Liver (tissue), 9 donors: ENCODE results near the gene VAMP4. TPM values are rescaled to one million over a fixed set of nuclear protein-coding genes. Genes with fewer than 3 reads are reported as not detected.

Source experiments
- DNase-seq: peaks from one replicate; pipeline ENCODE4 v3.0.0-alpha.2; 2017; ENCODE audit warnings: low spot score
- H3K27ac ChIP-seq, 2 donors: one replicate each; pipeline ENCODE4 v1.7.0; 2013; ENCODE audit warnings: inconsistent platforms in 2 of 2, low read length in 2 of 2, control low read depth in 1 of 2, low read depth in 1 of 2, mild to moderate bottlenecking in 1 of 2
- H3K27me3 ChIP-seq, 4 donors: one replicate each; pipeline versions ENCODE4 v1.6.1 to v1.7.0; 2013; ENCODE audit warnings: low read length in 3 of 4, inconsistent platforms in 1 of 4, mild to moderate bottlenecking in 1 of 4, moderate library complexity in 1 of 4; ENCODE audit not compliant: control insufficient read depth in 4 of 4, insufficient read depth in 4 of 4
- H3K36me3 ChIP-seq, 4 donors: one replicate each; pipeline versions ENCODE4 v1.6.1 to v1.7.0; 2013; ENCODE audit warnings: low read length in 3 of 4, mild to moderate bottlenecking in 3 of 4, low read depth in 1 of 4, moderate library complexity in 1 of 4; ENCODE audit not compliant: control insufficient read depth in 4 of 4, insufficient read depth in 3 of 4
- H3K4me1 ChIP-seq, 4 donors: one replicate each; pipeline versions ENCODE4 v1.6.1 to v1.7.0; 2013; ENCODE audit warnings: low read length in 3 of 4, mild to moderate bottlenecking in 3 of 4, moderate library complexity in 1 of 4; ENCODE audit not compliant: control insufficient read depth in 4 of 4, insufficient read depth in 4 of 4
- H3K4me3 ChIP-seq, 3 donors: one replicate each; pipeline versions ENCODE4 v1.6.1 to v1.7.0; 2013; ENCODE audit warnings: low read length in 3 of 3, control low read depth in 1 of 3, low read depth in 1 of 3, mild to moderate bottlenecking in 1 of 3
- H3K9ac ChIP-seq, 2 donors: one replicate each; pipeline ENCODE4 v1.7.0; 2013; ENCODE audit warnings: low read length in 2 of 2, mild to moderate bottlenecking in 2 of 2, moderate library complexity in 2 of 2, control low read depth in 1 of 2, low read depth in 1 of 2
- H3K9me3 ChIP-seq, 4 donors: one replicate each; pipeline versions ENCODE4 v1.6.1 to v1.7.0; 2013; ENCODE audit warnings: low read length in 3 of 4; ENCODE audit not compliant: control insufficient read depth in 4 of 4
- ATF3 ChIP-seq: IDR thresholded peaks from 2 replicates; pipeline ENCODE4 v1.6.1; 2016; ENCODE audit warnings: antibody characterized with exemption
- CTCF ChIP-seq: fragments of 150-350 bp; IDR thresholded peaks from 2 replicates; pipeline ENCODE4 v1.5.1; 2017; ENCODE audit warnings: improper control_type of control experiment, low read depth, low read length; ENCODE audit not compliant: missing input control
- EGR1 ChIP-seq, 2 donors: IDR thresholded peaks; 2 replicates each; pipeline ENCODE4 v1.6.1; 2016 to 2018; ENCODE audit warnings: antibody characterized with exemption in 2 of 2, low read depth in 2 of 2
- FOXA1 ChIP-seq: IDR thresholded peaks from 2 replicates; pipeline ENCODE4 v1.6.1; 2016; ENCODE audit warnings: antibody characterized with exemption
- FOXA2 ChIP-seq: IDR thresholded peaks from 2 replicates; pipeline ENCODE4 v1.6.1; 2016; ENCODE audit warnings: antibody characterized with exemption
- GABPA ChIP-seq, 2 donors: IDR thresholded peaks in 1 of 2; conservative IDR thresholded peaks in 1 of 2; 2 replicates each; pipeline ENCODE4 v1.6.1; 2016; ENCODE audit warnings: antibody characterized with exemption in 2 of 2, mild to moderate bottlenecking in 1 of 2, moderate library complexity in 1 of 2
- HNF4A ChIP-seq, 2 donors: conservative IDR thresholded peaks; 2 replicates each; pipeline ENCODE4 v1.6.1; 2016; ENCODE audit warnings: antibody characterized with exemption in 2 of 2, mild to moderate bottlenecking in 2 of 2
- HNF4G ChIP-seq: IDR thresholded peaks from 2 replicates; pipeline ENCODE4 v1.6.1; 2016; ENCODE audit warnings: antibody characterized with exemption
- JUND ChIP-seq, 2 donors: IDR thresholded peaks; 2 replicates each; pipeline ENCODE4 v1.6.1; 2016; ENCODE audit warnings: antibody characterized with exemption in 2 of 2
- MAX ChIP-seq: IDR thresholded peaks from 2 replicates; pipeline ENCODE4 v1.6.1; 2016; ENCODE audit warnings: antibody characterized with exemption
- NR2F2 ChIP-seq: IDR thresholded peaks from 2 replicates; pipeline ENCODE4 v1.6.1; 2016; ENCODE audit warnings: antibody characterized with exemption
- RAD21 ChIP-seq, 2 donors: IDR thresholded peaks; 2 replicates each; pipeline ENCODE4 v1.6.1; 2016; ENCODE audit warnings: antibody characterized with exemption in 2 of 2, mild to moderate bottlenecking in 2 of 2
- REST ChIP-seq: IDR thresholded peaks from 2 replicates; pipeline ENCODE4 v1.6.1; 2016; ENCODE audit warnings: antibody characterized with exemption, mild to moderate bottlenecking
- RXRA ChIP-seq, 2 donors: IDR thresholded peaks; 2 replicates each; pipeline ENCODE4 v1.6.1; 2017 to 2018; ENCODE audit warnings: antibody characterized with exemption in 2 of 2, mild to moderate bottlenecking in 1 of 2
- SP1 ChIP-seq: IDR thresholded peaks from 2 replicates; pipeline ENCODE4 v1.6.1; 2018; ENCODE audit warnings: antibody characterized with exemption, mild to moderate bottlenecking
- TAF1 ChIP-seq: conservative IDR thresholded peaks from 2 replicates; pipeline ENCODE4 v1.6.1; 2016; ENCODE audit warnings: antibody characterized with exemption, mild to moderate bottlenecking
- YY1 ChIP-seq: IDR thresholded peaks from 2 replicates; pipeline ENCODE4 v1.6.1; 2016; ENCODE audit warnings: antibody characterized with exemption, mild to moderate bottlenecking
- ZBTB33 ChIP-seq: IDR thresholded peaks from 2 replicates; pipeline ENCODE4 v1.6.1; 2016; ENCODE audit warnings: antibody characterized with exemption
- WGBS: extraction: QIAGEN DNeasy Blood & Tissue Kit; methylation state at CpG from one replicate; pipeline ENCODE4 v1.1.7; 2013; 5-methylcytosine and 5-hydroxymethylcytosine counted together
- polyA plus RNA-seq, 2 donors: library from polyadenylated mRNA; stranded (reverse) in 1 of 2; unstranded in 1 of 2; fragments of 200-250 nt in 1 of 2; fragments of >200 nt in 1 of 2; fragmentation: Nextera tagmentation in 1 of 2; extraction: Ambion mirVana in 1 of 2; gene quantifications; one replicate each; pipeline versions ENCODE4 v1.2.1 to v1.2.3, GENCODE V29; 2013 to 2015
- total RNA-seq, 2 donors: library from RNA; depleted of rRNA; stranded (reverse); fragments of >200 nt; gene quantifications; one replicate each; pipeline ENCODE4 v1.2.3, GENCODE V29; 2014
- donor health status: healthy.
- donor health status: healthy.
- donor health status: healthy.
- donor health status: healthy.
- donor health status: healthy.

The VAMP4 gene
- total and polyA plus RNA-seq, 4 donors, result 4.0 to 6.1 (median 4.8) TPM

- no peaks in the 10 kb centered on the region for H3K4me1 ChIP-seq
- H3K27me3 ChIP-seq, result peaks cover 0 to 6% (median 0%) of the 10 kb centered on the region in 4 donors
- no peak overlapping the region for H3K4me3 ChIP-seq
- no peak overlapping the region for H3K27ac ChIP-seq
- H3K36me3 ChIP-seq, result no peaks in the 10 kb centered on the region
- no peak overlapping the region for H3K9ac ChIP-seq
- no peak for DNase-seq
- TF ChIP-seq HNF4A (conservative IDR thresholded peaks at IDR 0.05) (no peak), REST (no peak), NR2F2 (no peak), HNF4G (no peak)
- no peaks in the 10 kb centered on the region for H3K9me3 ChIP-seq
- 97% methylated on average over 2 of the region's 2 CpGs for WGBS
Measured at GRCh38 chr1:171772312-171772711, 30.4 kb upstream of the VAMP4 start.

- no peaks in the 10 kb centered on the region for H3K4me1 ChIP-seq
- no peak for TF ChIP-seq REST
- TF ChIP-seq MAX, result no peak
- TF ChIP-seq FOXA2, result no peak
- TF ChIP-seq RXRA (IDR thresholded peaks at IDR 0.05), result no peak
- TF ChIP-seq JUND (IDR thresholded peaks at IDR 0.05), result no peak
- TF ChIP-seq ATF3, result no peak
- no peak for TF ChIP-seq HNF4A (conservative IDR thresholded peaks at IDR 0.05)
- TF ChIP-seq YY1, result no peak
- TF ChIP-seq TAF1, result no peak
- TF ChIP-seq FOXA1, result no peak
- no peak for TF ChIP-seq NR2F2
- TF ChIP-seq RAD21 (IDR thresholded peaks at IDR 0.05), result no peak
- TF ChIP-seq SP1, result no peak
- TF ChIP-seq GABPA (IDR thresholded peaks at IDR 0.05 in 1 of 2, conservative IDR thresholded peaks at IDR 0.05 in 1 of 2), result no peak
- TF ChIP-seq HNF4G, result no peak
- no peak for TF ChIP-seq CTCF
- TF ChIP-seq ZBTB33, result no peak
- no peak for TF ChIP-seq EGR1 (IDR thresholded peaks at IDR 0.05; ENCODE audit: low read depth in 2 of 2)
Measured at GRCh38 chr1:171769754-171770153, 27.9 kb upstream of the VAMP4 start.

More at GRCh38 chr1:171769754-171770153, 27.9 kb upstream of the VAMP4 start:
- peaks cover 0 to 6% (median 0%) of the 10 kb centered on the region in 4 donors for H3K27me3 ChIP-seq
- no peak for DNase-seq
- 84% methylated on average over 1 of the region's 1 CpG for WGBS
- no peak overlapping the region for H3K4me3 ChIP-seq
- H3K9me3 ChIP-seq, result no peaks in the 10 kb centered on the region
- H3K36me3 ChIP-seq, result no peaks in the 10 kb centered on the region
- no peak overlapping the region for H3K9ac ChIP-seq
- H3K27ac ChIP-seq, result no peak overlapping the region
